CD4-positive, alpha-beta T cell treated with Interleukin-10 for 1 hour (primary cell): Measurements from ENCODE around the gene GOLGA6D.
"Not testable (repeated sequence)": the region's sequence is repeated elsewhere in the genome, so short reads cannot be mapped to it uniquely, and the experiment has no call there.

Experiments
- DNase-seq: peaks from one replicate; pipeline ENCODE4 v3.0.0-alpha.2; 2020

The GOLGA6D gene

GRCh38 chr15:75282572-75282971 is at the start of gene GOLGA6D:
Gene GOLGA6D (plus strand): TSS chr15:75282835. CDS start chr15:75282876, 41 bp downstream.
- DNase-seq = peak; percentile 10

- no peak for DNase-seq
Observed at GRCh38 chr15:75233504-75234190, 49.0 kb upstream of the GOLGA6D start.

GRCh38 chr15:75234191-75234810 is 48.3 kb upstream of the GOLGA6D start:
- DNase-seq = no peak

- DNase-seq = no peak
Observed at GRCh38 chr15:75235051-75235673, 47.5 kb upstream of the GOLGA6D start.

GRCh38 chr15:75235760-75236729 is 46.6 kb upstream of the GOLGA6D start:
- DNase-seq = no peak

GRCh38 chr15:75237316-75237982 is 45.2 kb upstream of the GOLGA6D start:
- no peak for DNase-seq

- DNase-seq = no peak
Observed at GRCh38 chr15:75238150-75238549, 44.5 kb upstream of the GOLGA6D start.

GRCh38 chr15:75245741-75246140 is 36.9 kb upstream of the GOLGA6D start:
- DNase-seq = not testable (repeated sequence)

GRCh38 chr15:75248991-75249390 is 33.6 kb upstream of the GOLGA6D start:
- not testable (repeated sequence) for DNase-seq

GRCh38 chr15:75249726-75250125 is 32.9 kb upstream of the GOLGA6D start:
- no peak for DNase-seq

- not testable (repeated sequence) for DNase-seq
Observed at GRCh38 chr15:75251343-75251742, 31.3 kb upstream of the GOLGA6D start.

- DNase-seq = not testable (repeated sequence)
Observed at GRCh38 chr15:75252285-75252684, 30.4 kb upstream of the GOLGA6D start.

GRCh38 chr15:75258034-75258433 is 24.6 kb upstream of the GOLGA6D start, which contains the start of gene GOLGA6C:
Gene GOLGA6C (plus strand): TSS chr15:75258334. CDS start chr15:75258599, 265 bp downstream.
- DNase-seq = not testable (repeated sequence)

GRCh38 chr15:75258620-75259343 is 23.9 kb upstream of the GOLGA6D start:
- not testable (repeated sequence) for DNase-seq

GRCh38 chr15:75259873-75260272 is 22.8 kb upstream of the GOLGA6D start:
- not testable (repeated sequence) for DNase-seq

GRCh38 chr15:75273751-75274359 is 8.8 kb upstream of the GOLGA6D start:
- DNase-seq = not testable (repeated sequence)

GRCh38 chr15:75274509-75275107 is 8.0 kb upstream of the GOLGA6D start:
- DNase-seq = peak; percentile 52

GRCh38 chr15:75275617-75276016 is 7.0 kb upstream of the GOLGA6D start:
- not testable (repeated sequence) for DNase-seq

- DNase-seq = not testable (repeated sequence)
Observed at GRCh38 chr15:75278497-75278896, 4.1 kb upstream of the GOLGA6D start.

- DNase-seq = not testable (repeated sequence)
Observed at GRCh38 chr15:75284152-75284551, 1.5 kb downstream of the GOLGA6D start.
